Endothelial cell of umbilical vein (primary cell): ENCODE measurements around the gene RASL10B. TPM values are rescaled to one million over a fixed set of nuclear protein-coding genes. Genes with fewer than 3 reads are reported as not detected.

Experiments
- BruUV-seq: library from RNA; stranded (reverse); fragments of 400-500 nt; replicated peaks from 2 replicates; lab custom pipeline; 2021; lab: Mats Ljungman, UMichigan
- CTCF ChIA-PET: fragments of 300-600, 350-600 bp; sonication (Branson Sonifier 250); formaldehyde crosslinking; loops from one replicate; lab custom pipeline; 2021; ENCODE audit warnings: antibody characterized with exemption, inconsistent platforms; lab: Charles Lee
- POLR2A ChIA-PET: fragments of 300-600, 350-600 bp; sonication (Branson Sonifier 250); formaldehyde crosslinking; loops from one replicate; lab custom pipeline; 2021; ENCODE audit warnings: antibody characterized with exemption, inconsistent platforms; lab: Charles Lee
- DNase-seq: peaks from one replicate; pipeline ENCODE4 v3.0.0-alpha.2; 2011; ENCODE audit warnings: low read depth, low spot score
- FAIRE-seq: peaks from 2 replicates; lab custom pipeline; 2011; peaks lifted over from hg19 to GRCh38; lab: Jason Lieb, UNC
- H2AFZ ChIP-seq: 2 replicates; pipeline ENCODE4 v1.6.0; 2012; ENCODE audit warnings: low read depth, low read length, control low read depth, inconsistent platforms
- H3K27ac ChIP-seq: 2 replicates; pipeline ENCODE4 v1.5.1; 2011; ENCODE audit warnings: low read depth, mild to moderate bottlenecking, control low read depth, low read length, moderate library complexity; ENCODE audit not compliant: insufficient read depth
- H3K27me3 ChIP-seq, 2 experiments: 2 replicates each; pipeline versions ENCODE4 v1.6.0 to v1.6.1; 2011; ENCODE audit warnings: low read length in 2 of 2, mixed read lengths in 1 of 2; ENCODE audit not compliant: control insufficient read depth in 2 of 2, insufficient read depth in 2 of 2
- H3K36me3 ChIP-seq, 2 experiments: 2 replicates in 1 of 2; 3 replicates in 1 of 2; pipeline ENCODE4 v1.5.1; 2011; ENCODE audit warnings: low read length in 2 of 2, mild to moderate bottlenecking in 1 of 2, moderate library complexity in 1 of 2; ENCODE audit not compliant: control insufficient read depth in 2 of 2, insufficient read depth in 2 of 2; ENCODE audit errors: extremely low read depth in 1 of 2
- H3K4me1 ChIP-seq: 3 replicates; pipeline ENCODE4 v1.5.1; 2011; ENCODE audit warnings: mild to moderate bottlenecking, low read length; ENCODE audit not compliant: control insufficient read depth, insufficient read depth; ENCODE audit errors: extremely low read depth
- H3K4me2 ChIP-seq: 2 replicates; pipeline ENCODE4 v1.6.1; 2011; ENCODE audit warnings: low read length, control low read depth, mixed read lengths; ENCODE audit not compliant: insufficient read depth
- H3K4me3 ChIP-seq, 3 experiments: fragments of 200-600 bp in 1 of 3; sonication (generic), shearing (Covaris generic) in 1 of 3; replicated peaks in 1 of 3; 2 replicates each; pipeline ENCODE4 v1.5.1; 2011 to 2016; ENCODE audit warnings: control low read depth in 3 of 3, low read length in 3 of 3, mild to moderate bottlenecking in 2 of 3, inconsistent platforms in 1 of 3, low read depth in 1 of 3, moderate library complexity in 1 of 3; ENCODE audit not compliant: insufficient read depth in 1 of 3
- H3K79me2 ChIP-seq: 2 replicates; pipeline ENCODE4 v1.6.0; 2012; ENCODE audit warnings: low read length, inconsistent platforms; ENCODE audit not compliant: control insufficient read depth, insufficient read depth
- H3K9ac ChIP-seq: replicated peaks from 2 replicates; pipeline ENCODE3; 2011; ENCODE audit warnings: low read length, control low read depth; ENCODE audit not compliant: insufficient read depth; ENCODE audit errors: extremely low read depth
- H3K9me1 ChIP-seq: replicated peaks from 3 replicates; pipeline ENCODE4 v1.6.0; 2011; ENCODE audit warnings: mild to moderate bottlenecking, low read length; ENCODE audit not compliant: control insufficient read depth, insufficient read depth; ENCODE audit errors: extremely low read depth
- H3K9me3 ChIP-seq: replicated peaks from 2 replicates; pipeline ENCODE4 v1.5.1; 2012; ENCODE audit warnings: low read length, inconsistent platforms; ENCODE audit not compliant: control insufficient read depth, insufficient read depth
- H4K20me1 ChIP-seq: replicated peaks from 2 replicates; pipeline ENCODE3; 2011; ENCODE audit warnings: mild to moderate bottlenecking, low read length; ENCODE audit not compliant: control insufficient read depth, insufficient read depth; ENCODE audit errors: extremely low read depth
- CTCF ChIP-seq, 2 donors: IDR thresholded peaks; 1 replicate in 1 of 2; 2 replicates in 1 of 2; pipeline ENCODE4 v1.5.1; 2011; ENCODE audit warnings: low read length in 2 of 2, mild to moderate bottlenecking in 2 of 2, moderate library complexity in 2 of 2, control low read depth in 1 of 2, inconsistent platforms in 1 of 2, low read depth in 1 of 2; ENCODE audit not compliant: insufficient read depth in 1 of 2; ENCODE audit errors: extremely low read depth in 1 of 2
- EZH2 ChIP-seq: IDR thresholded peaks from 2 replicates; pipeline ENCODE4 v1.6.1; 2012; ENCODE audit warnings: borderline replicate concordance, low read depth, mild to moderate bottlenecking, moderate library complexity, low read length, inconsistent platforms; ENCODE audit not compliant: severe bottlenecking
- FOS ChIP-seq: IDR thresholded peaks from 2 replicates; pipeline ENCODE4 v1.6.1; 2011; ENCODE audit warnings: mild to moderate bottlenecking, low read length, moderate library complexity, borderline replicate concordance; ENCODE audit not compliant: insufficient read depth
- GATA2 ChIP-seq: IDR thresholded peaks from 2 replicates; pipeline ENCODE4 v1.7.0; 2011; ENCODE audit warnings: low read depth, mild to moderate bottlenecking, moderate library complexity, mixed read lengths, low read length; ENCODE audit not compliant: insufficient read length, insufficient read depth
- JUN ChIP-seq: IDR thresholded peaks from 2 replicates; pipeline ENCODE4 v1.6.1; 2011; ENCODE audit warnings: borderline replicate concordance, low read depth; ENCODE audit not compliant: insufficient read length, insufficient read depth
- MAX ChIP-seq: IDR thresholded peaks from 2 replicates; pipeline ENCODE4 v1.6.1; 2011; ENCODE audit not compliant: insufficient read depth, insufficient read length
- MYC ChIP-seq: IDR thresholded peaks from one replicate; pipeline ENCODE4 v1.6.1; 2011; ENCODE audit warnings: mild to moderate bottlenecking, low read depth, low read length
- POLR2A ChIP-seq: IDR thresholded peaks from 2 replicates; pipeline ENCODE4 v1.6.1; 2012; ENCODE audit warnings: low read depth, mild to moderate bottlenecking, control low read depth, low read length
- POLR2AphosphoS5 ChIP-seq: IDR thresholded peaks from 2 replicates; pipeline ENCODE4 v1.6.1; 2012; ENCODE audit warnings: low read depth, mild to moderate bottlenecking, control low read depth, low read length, moderate library complexity; ENCODE audit not compliant: insufficient read depth
- dilution Hi-C: fragments of 300-500 bp; cut with MboI; formaldehyde crosslinking; loops from one replicate; pipeline ENCODE4 v1.15.0; 2019; ENCODE audit warnings: low sequenced_read_pairs; ENCODE audit not compliant: extremely low pct_ligation_motif_present
- intact Hi-C: fragments of 100-400 bp; cut with micrococcal nuclease; formaldehyde crosslinking; loops from one replicate; pipeline ENCODE4 v1.10.0; 2022
- polyA plus RNA-seq, 4 experiments: library from polyadenylated mRNA; depleted of rRNA in 3 of 4; stranded (reverse) in 3 of 4; unstranded in 1 of 4; fragments of >200 nt; gene quantifications; 2 replicates each; pipeline versions ENCODE4 v1.2.1 to v1.2.3, GENCODE V29; 2011 to 2012; ENCODE audit warnings: missing spikeins in 1 of 4
- total RNA-seq: library from RNA; stranded (reverse); gene quantifications from 2 replicates; pipeline ENCODE4 v1.2.3, GENCODE V29; 2021

The RASL10B gene
- total and polyA plus RNA-seq, 2 donors (not counting 3 experiments of a cell fraction or from before 2014, with no cell fraction given), result 0.19 to 0.71 TPM

- intact Hi-C loops (no loop called here), dilution Hi-C loops (no loop called here)
- Histone ChIP-seq H2AFZ (no peak overlapping the region), H3K9ac (no peak overlapping the region), H3K79me2 (no peaks in the 10 kb centered on the region), H3K4me2 (no peak overlapping the region), H3K9me3 (no peaks in the 10 kb centered on the region), H3K36me3 (peaks cover 10 to 17% of the 10 kb centered on the region in 2 experiments), H3K9me1 (no peaks in the 10 kb centered on the region), H3K4me1 (no peaks in the 10 kb centered on the region), H3K4me3 (no peak overlapping the region), H4K20me1 (no peaks in the 10 kb centered on the region), H3K27ac (no peak overlapping the region), H3K27me3 (no peaks in the 10 kb centered on the region)
- POLR2A ChIA-PET, result no interaction called here
- no TSS peak for BruUV-seq
- CTCF ChIA-PET, result interaction anchor here (1.0 kb wide), 1 partner anchor 9 kb away, joined by 5 read pairs; no protein-coding TSS in a partner anchor
- peak; percentile 26 for DNase-seq
- no peak for TF ChIP-seq MYC
- no peak for TF ChIP-seq GATA2
- TF ChIP-seq JUN, result no peak
- no peak for TF ChIP-seq FOS
- no peak for TF ChIP-seq POLR2A
- no peak for TF ChIP-seq POLR2AphosphoS5
- no peak for TF ChIP-seq EZH2
- no peak for TF ChIP-seq CTCF (IDR thresholded peaks at IDR 0.05; ENCODE audit: extremely low read depth in 1 of 2, insufficient read depth in 1 of 2, low read depth in 1 of 2, low read length in 2 of 2)
- TF ChIP-seq MAX, result no peak
- FAIRE-seq, result no peak
Measured at GRCh38 chr17:35692512-35693210, 38.8 kb upstream of the RASL10B start.
